Brain microvascular endothelial cell (primary cell): ENCODE data around the gene NLRX1.

Experiments
- DNase-seq: peaks from one replicate; pipeline ENCODE4 v3.0.0-alpha.2; 2020
- H3K27ac ChIP-seq: fragments of 250-450 bp; sonication (Bioruptor Pico); 2 replicates; pipeline ENCODE4 v1.5.1; 2020; ENCODE audit warnings: mild to moderate bottlenecking, moderate library complexity
- H3K27me3 ChIP-seq: fragments of 250-450 bp; sonication (Bioruptor Pico); replicated peaks from 2 replicates; pipeline ENCODE4 v1.5.1; 2020; ENCODE audit warnings: mild to moderate bottlenecking
- H3K36me3 ChIP-seq: fragments of 250-450 bp; sonication (Bioruptor Pico); replicated peaks from 2 replicates; pipeline ENCODE4 v1.5.1; 2020; ENCODE audit warnings: mild to moderate bottlenecking
- H3K4me3 ChIP-seq: 2 replicates; pipeline ENCODE4 v1.5.1; 2011; ENCODE audit warnings: low read depth, mild to moderate bottlenecking, control low read depth, low read length, moderate library complexity
- CTCF ChIP-seq: IDR thresholded peaks from 2 replicates; pipeline ENCODE4 v1.5.1; 2011; ENCODE audit warnings: low read depth, mild to moderate bottlenecking, moderate library complexity, low read length, control low read depth, inconsistent platforms; ENCODE audit errors: missing control alignments
- in situ Hi-C: cut with HindIII; loops from 2 replicates; pipeline ENCODE4 v1.10.0; 2017; ENCODE audit warnings: low sequenced_read_pairs, low pct_ligation_motif_present

The NLRX1 gene

DNA sequence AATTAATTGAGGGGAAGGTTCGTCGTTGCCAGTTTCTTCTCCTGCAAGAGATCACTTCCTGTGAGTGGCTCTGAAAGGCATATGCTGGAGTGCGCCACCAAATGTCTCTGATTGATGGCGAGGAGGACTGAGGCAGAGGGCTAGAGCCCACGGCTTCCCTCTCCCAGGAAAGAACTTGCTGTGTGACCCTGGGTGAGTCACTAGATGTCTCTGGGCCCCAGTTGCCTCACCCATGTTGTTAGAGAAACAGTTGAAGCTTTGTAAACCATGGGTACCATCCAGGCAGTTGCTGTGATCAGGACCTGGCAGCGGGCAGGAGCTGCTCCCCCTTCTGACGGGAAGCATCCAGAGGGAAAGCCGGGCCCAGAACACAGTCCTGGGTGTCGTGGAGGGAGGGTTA, 16.5 kb upstream of the NLRX1 start:
- Histone ChIP-seq H3K4me3 (no peak overlapping the region), H3K27ac (no peak overlapping the region), H3K36me3 (no peaks in the 10 kb centered on the region), H3K27me3 (peaks cover 7% of the 10 kb centered on the region)
- TF ChIP-seq CTCF: no peak
- no peak for DNase-seq
- in situ Hi-C loops: no loop called here

DNA sequence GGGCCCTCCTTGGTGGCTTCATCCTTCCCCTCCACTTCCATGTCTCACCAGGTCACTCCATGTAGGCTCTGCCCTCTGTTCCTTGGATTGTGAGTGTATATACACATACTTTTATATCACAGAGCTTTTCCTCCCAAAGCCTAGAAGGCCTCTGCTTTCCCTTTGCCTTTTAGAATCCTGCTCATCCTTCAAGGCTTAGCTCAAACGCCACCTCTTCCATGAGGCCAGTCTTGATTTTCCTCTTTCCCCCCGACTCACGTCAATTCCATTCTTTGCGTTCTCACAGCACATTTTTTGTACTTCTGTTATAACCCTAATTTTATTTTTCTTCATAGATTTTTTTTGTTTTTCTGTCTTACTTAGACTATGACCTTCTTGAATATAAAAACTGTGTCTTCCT, 15.9 kb upstream of the NLRX1 start:
- in situ Hi-C loops: no loop called here
- Histone ChIP-seq H3K27ac (no peak overlapping the region), H3K4me3 (no peak overlapping the region), H3K27me3 (peaks cover 7% of the 10 kb centered on the region), H3K36me3 (no peaks in the 10 kb centered on the region)
- no peak for TF ChIP-seq CTCF
- no peak for DNase-seq

- peak; percentile 21 for TF ChIP-seq CTCF
- in situ Hi-C loops: no loop called here
- Histone ChIP-seq H3K27me3 (peaks cover 4% of the 10 kb centered on the region), H3K4me3 (no peak overlapping the region), H3K36me3 (no peaks in the 10 kb centered on the region), H3K27ac (no peak overlapping the region)
- no peak for DNase-seq
These were observed 15.3 kb upstream of the NLRX1 start for GRCh38 chr11:119153049-119153818.

DNA sequence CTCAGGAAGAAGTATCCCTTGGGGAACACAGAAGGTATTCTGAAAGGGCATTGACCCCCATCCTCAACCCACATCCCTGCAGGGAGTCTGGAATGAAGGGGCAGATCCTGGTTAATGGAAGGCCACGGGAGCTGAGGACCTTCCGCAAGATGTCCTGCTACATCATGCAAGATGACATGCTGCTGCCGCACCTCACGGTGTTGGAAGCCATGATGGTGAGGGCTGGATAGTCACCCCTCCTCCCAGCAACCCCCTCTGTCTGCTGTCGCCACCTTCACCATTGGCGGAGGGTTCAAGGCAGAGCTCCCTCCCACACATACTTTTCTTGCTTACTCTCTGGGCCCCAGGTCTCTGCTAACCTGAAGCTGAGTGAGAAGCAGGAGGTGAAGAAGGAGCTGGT, 14.3 kb upstream of the NLRX1 start:
- H3K27me3 ChIP-seq: peaks cover 4% of the 10 kb centered on the region

DNA sequence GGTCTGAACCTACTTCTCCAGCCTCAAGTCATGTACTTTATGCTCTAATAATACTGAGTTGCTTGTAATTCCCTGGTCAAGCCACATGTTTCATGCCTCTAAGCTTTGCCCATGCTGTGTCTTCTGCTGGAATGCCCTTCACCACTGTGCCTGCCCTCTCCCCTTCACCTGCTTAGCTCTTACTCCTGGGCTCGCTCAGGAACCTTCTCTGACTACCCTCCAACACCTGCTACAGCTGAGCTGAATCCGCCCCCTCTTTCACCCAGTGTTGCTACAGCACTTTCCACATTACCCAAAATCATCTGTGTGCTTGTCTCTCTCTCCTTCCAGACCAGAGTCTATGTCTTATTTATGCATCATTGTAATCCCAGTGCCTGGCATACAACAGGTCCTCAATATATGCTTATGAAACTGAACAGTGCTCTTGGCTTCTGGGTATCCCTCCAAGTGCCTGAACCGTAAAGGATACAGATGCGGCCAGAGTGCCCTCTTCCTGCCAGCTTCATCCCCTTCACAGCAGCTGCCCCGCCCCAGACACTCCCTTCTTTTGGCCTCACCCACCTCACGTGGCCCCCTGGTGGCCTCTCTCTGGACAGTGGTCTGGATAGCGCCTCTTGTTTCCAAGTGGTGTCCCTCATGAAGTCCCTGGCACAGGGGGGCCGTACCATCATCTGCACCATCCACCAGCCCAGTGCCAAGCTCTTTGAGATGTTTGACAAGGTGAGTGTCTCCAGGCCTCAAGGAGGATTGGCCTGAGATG, 12.6 kb upstream of the NLRX1 start:
- Histone ChIP-seq H3K36me3 (no peaks in the 10 kb centered on the region), H3K4me3 (no peak overlapping the region), H3K27me3 (no peaks in the 10 kb centered on the region), H3K27ac (no peak overlapping the region)
- in situ Hi-C loops: no loop called here
- peak; percentile 51 for TF ChIP-seq CTCF
- DNase-seq: no peak

More for the DNA sequence above, 14.3 kb upstream of the NLRX1 start:
- Histone ChIP-seq H3K4me3 (no peak overlapping the region), H3K27ac (no peak overlapping the region), H3K36me3 (no peaks in the 10 kb centered on the region)
- no peak for TF ChIP-seq CTCF
- DNase-seq: no peak
- in situ Hi-C loops: no loop called here
